Nephron (organoid): ENCODE results near the gene SEMA3E.
A peak's percentile ranks its signal among the peaks of the same experiment; 100 is the strongest.
"Not testable (repeated sequence)": the region's sequence is repeated elsewhere in the genome, so short reads cannot be mapped to it uniquely, and the experiment has no call there.

Experiments
- H3K27ac Mint-ChIP-seq, 3 experiments: 2 replicates each; pipeline ENCODE4 v1.8.0; 2020; ENCODE audit warnings: mixed read lengths in 3 of 3, mild to moderate bottlenecking in 2 of 3, moderate library complexity in 1 of 3
- H3K27me3 Mint-ChIP-seq: 2 replicates; pipeline ENCODE4 v1.8.0; 2021; ENCODE audit warnings: low read depth, mild to moderate bottlenecking, moderate library complexity, mixed read lengths
- H3K36me3 Mint-ChIP-seq: 2 replicates; pipeline ENCODE4 v1.8.0; 2020; ENCODE audit warnings: low read depth, mixed read lengths
- H3K4me1 Mint-ChIP-seq: 2 replicates; pipeline ENCODE4 v1.8.0; 2020; ENCODE audit warnings: mixed read lengths
- H3K4me3 Mint-ChIP-seq, 3 experiments: 2 replicates each; pipeline ENCODE4 v1.8.0; 2020; ENCODE audit warnings: mild to moderate bottlenecking in 3 of 3, mixed read lengths in 3 of 3, moderate library complexity in 2 of 3
- H3K9me3 Mint-ChIP-seq: 2 replicates; pipeline ENCODE4 v1.8.0; 2020; ENCODE audit warnings: mixed read lengths
- TF ChIP-seq, protein P1 (sequence below), 3 experiments: fragments of 200-600 bp; sonication (generic); IDR thresholded peaks; one replicate each; pipeline ENCODE4 v1.5.0; 2021; ENCODE audit warnings: antibody characterized with exemption in 3 of 3; ENCODE audit not compliant: unreplicated experiment in 3 of 3

The SEMA3E gene

DNA sequence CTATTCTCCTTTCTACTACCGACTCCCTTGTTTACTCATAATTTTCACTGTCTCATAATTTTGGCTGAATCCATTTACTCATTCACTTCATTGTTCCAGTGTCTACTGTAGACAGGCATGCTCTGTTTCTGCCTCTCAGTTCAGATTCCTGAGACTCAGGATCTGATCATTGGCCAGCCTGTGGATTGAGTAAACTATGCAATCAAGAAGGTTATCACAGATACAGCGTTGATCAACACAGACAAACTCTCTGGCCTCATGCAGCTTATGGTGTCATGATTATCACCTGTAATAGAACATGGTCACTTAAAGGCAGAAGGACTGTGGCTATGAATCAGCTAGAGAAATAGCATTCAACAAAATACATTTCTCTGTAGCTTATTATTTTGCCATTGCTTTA is 86.0 kb downstream of the SEMA3E start:
- no peaks in the 10 kb centered on the region for H3K36me3 Mint-ChIP-seq
- H3K4me1 Mint-ChIP-seq, result no peaks in the 10 kb centered on the region
- no peaks in the 10 kb centered on the region for H3K27me3 Mint-ChIP-seq
- no peak overlapping the region for H3K4me3 Mint-ChIP-seq
- no peaks in the 10 kb centered on the region for H3K9me3 Mint-ChIP-seq
- no peak overlapping the region for H3K27ac Mint-ChIP-seq
- TF ChIP-seq, protein P1, sequence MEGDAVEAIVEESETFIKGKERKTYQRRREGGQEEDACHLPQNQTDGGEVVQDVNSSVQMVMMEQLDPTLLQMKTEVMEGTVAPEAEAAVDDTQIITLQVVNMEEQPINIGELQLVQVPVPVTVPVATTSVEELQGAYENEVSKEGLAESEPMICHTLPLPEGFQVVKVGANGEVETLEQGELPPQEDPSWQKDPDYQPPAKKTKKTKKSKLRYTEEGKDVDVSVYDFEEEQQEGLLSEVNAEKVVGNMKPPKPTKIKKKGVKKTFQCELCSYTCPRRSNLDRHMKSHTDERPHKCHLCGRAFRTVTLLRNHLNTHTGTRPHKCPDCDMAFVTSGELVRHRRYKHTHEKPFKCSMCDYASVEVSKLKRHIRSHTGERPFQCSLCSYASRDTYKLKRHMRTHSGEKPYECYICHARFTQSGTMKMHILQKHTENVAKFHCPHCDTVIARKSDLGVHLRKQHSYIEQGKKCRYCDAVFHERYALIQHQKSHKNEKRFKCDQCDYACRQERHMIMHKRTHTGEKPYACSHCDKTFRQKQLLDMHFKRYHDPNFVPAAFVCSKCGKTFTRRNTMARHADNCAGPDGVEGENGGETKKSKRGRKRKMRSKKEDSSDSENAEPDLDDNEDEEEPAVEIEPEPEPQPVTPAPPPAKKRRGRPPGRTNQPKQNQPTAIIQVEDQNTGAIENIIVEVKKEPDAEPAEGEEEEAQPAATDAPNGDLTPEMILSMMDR (IDR thresholded peaks at IDR 0.05; ENCODE audit: unreplicated experiment in 3 of 3), result no peak

DNA sequence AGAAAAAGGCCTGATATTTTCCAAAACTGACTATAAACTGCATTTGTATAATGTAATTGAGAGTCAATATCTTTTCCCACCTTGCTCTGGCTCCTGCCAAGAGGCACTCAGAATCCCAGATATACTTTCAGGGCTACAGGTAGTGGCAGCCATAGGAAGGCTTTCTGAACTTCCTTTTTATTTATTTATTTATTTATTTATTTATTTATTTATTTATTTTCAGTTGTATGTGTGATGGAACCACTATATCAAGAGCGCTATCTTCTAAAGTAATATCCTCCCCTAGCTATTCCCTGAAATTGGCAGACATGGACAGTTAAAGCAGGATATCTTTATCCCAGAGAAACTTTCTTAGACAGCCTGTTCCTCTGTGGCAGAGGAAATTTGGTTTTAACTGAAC is 86.7 kb downstream of the SEMA3E start:
- TF ChIP-seq, protein P1 (IDR thresholded peaks at IDR 0.05; ENCODE audit: unreplicated experiment in 3 of 3), result no peak
- Mint-ChIP-seq H3K27ac (no peak overlapping the region), H3K27me3 (no peaks in the 10 kb centered on the region), H3K4me1 (no peaks in the 10 kb centered on the region), H3K4me3 (no peak overlapping the region), H3K36me3 (no peaks in the 10 kb centered on the region), H3K9me3 (no peaks in the 10 kb centered on the region)

DNA sequence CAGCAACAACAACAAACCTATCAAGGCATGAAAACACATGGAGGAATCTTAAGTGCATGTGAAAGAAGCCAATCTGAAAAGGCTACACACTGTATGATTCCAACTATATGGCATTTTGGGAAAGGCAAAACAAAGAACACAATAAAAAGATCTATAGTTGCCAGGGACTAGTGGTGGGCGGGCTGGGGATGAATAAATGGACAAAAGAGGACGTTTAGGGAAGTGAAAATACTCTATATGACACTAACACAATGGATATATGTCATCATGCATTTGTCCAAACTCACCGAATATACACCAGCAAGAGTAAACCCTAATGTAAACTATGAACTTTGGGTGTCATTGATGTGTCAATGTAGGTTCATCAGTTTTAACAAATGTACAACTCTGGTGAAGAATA is 89.1 kb downstream of the SEMA3E start:
- H3K4me3 Mint-ChIP-seq, result no peak overlapping the region
- H3K4me1 Mint-ChIP-seq, result no peaks in the 10 kb centered on the region

DNA sequence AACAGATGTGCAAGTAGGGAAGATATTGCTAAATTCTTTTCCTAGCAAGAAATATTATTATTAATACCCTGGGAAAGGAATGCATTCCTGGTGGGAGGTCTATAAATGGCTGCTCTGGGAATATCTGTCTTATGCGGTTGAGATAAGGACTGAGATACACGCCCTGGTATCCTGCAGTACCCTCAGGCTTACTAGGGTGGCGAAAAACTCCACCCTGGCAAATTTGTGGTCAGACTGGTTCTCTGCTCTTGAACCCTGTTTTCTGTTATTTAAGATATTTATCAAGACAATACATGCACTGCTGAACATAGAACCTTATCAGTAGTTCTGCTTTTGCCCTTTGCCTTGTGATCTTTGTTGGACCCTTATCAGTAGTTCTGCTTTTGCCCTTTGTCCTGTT is 96.4 kb downstream of the SEMA3E start:
- H3K27me3 Mint-ChIP-seq, H3K9me3 Mint-ChIP-seq, H3K4me3 Mint-ChIP-seq, H3K36me3 Mint-ChIP-seq, H3K27ac Mint-ChIP-seq: not testable (repeated sequence)
- peaks cover 12% of the 10 kb centered on the region for H3K4me1 Mint-ChIP-seq

More for the DNA sequence above, 89.1 kb downstream of the SEMA3E start:
- Mint-ChIP-seq H3K27me3 (no peaks in the 10 kb centered on the region), H3K36me3 (no peaks in the 10 kb centered on the region), H3K27ac (no peak overlapping the region), H3K9me3 (no peaks in the 10 kb centered on the region)
- TF ChIP-seq, protein P1 (IDR thresholded peaks at IDR 0.05; ENCODE audit: unreplicated experiment in 3 of 3), result no peak

DNA sequence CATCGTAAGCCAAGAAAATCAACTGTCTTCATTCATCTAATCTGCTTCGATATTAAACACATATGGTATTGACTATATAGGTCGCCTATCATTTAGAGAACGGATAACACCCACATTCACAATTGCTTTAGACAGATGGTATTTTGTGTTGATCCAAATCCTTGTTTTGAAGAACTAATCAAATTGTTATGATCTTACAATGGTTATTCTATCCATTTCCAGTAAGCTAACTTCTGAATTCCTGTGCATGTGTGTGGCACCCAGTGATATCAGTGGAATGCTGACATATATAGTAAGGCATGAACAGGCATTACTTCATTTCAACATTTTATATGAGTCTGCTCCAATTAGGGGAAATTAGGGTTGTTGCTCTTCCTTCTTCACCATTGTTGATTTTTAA is 98.8 kb downstream of the SEMA3E start:
- TF ChIP-seq, protein P1 (IDR thresholded peaks at IDR 0.05; ENCODE audit: unreplicated experiment in 3 of 3), result no peak
- no peak overlapping the region for H3K4me3 Mint-ChIP-seq
- no peak overlapping the region for H3K27ac Mint-ChIP-seq
- H3K4me1 Mint-ChIP-seq, result peaks cover 12% of the 10 kb centered on the region
- no peaks in the 10 kb centered on the region for H3K27me3 Mint-ChIP-seq
- H3K9me3 Mint-ChIP-seq, result peaks cover 8% of the 10 kb centered on the region
- no peaks in the 10 kb centered on the region for H3K36me3 Mint-ChIP-seq

DNA sequence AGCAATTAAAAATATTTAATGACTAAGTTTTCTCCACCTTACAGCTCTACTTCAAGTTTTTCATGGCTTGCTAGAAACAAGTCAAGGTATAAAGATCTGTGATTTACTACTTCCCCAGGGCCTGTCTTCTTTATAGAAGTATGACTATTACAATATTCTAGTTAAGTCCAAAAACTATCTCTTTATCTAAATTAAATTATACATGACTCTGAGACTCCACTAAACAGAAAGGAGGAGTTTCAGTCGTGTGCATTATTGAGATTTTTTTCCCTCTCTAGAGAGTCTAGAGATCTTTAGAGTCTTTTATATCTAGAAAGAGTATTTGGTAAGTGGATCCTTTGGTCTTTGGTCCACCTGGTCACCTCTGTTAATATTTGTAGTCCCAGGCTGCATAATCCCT is 100.7 kb downstream of the SEMA3E start:
- no peak overlapping the region for H3K4me3 Mint-ChIP-seq
- H3K4me1 Mint-ChIP-seq, result peaks cover 12% of the 10 kb centered on the region
- no peaks in the 10 kb centered on the region for H3K36me3 Mint-ChIP-seq
- H3K27ac Mint-ChIP-seq, result peak overlapping the region; percentile 58 to 92 (median 61)
- no peaks in the 10 kb centered on the region for H3K27me3 Mint-ChIP-seq
- TF ChIP-seq, protein P1 (IDR thresholded peaks at IDR 0.05; ENCODE audit: unreplicated experiment in 3 of 3), result no peak
- peaks cover 6% of the 10 kb centered on the region for H3K9me3 Mint-ChIP-seq
